Measurements from ENCODE around the gene DLGAP4.

The DLGAP4 gene

DNA sequence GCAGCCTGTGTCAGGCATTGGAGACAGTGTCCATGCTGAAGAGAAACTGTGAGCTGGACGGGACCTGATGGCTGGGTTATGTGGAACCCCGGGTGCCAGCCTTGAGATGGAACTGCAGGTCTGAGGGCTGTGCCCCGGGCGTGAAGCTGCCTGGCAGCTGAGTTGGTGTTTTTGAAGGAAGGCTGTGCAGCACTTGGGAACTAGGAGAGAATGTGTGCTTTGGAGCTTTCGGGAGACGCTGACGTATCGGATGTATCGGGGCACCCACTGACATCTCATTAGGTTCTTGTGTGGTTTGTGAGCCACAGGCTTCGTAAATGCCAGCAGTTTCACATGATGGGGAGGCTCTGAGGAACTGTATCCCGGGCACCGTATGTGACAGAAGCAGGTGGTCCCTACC lies 2.2 kb downstream of the DLGAP4 start:
- DNase-seq = no peak

GRCh38 chr20:36308986-36309385 lies 2.8 kb downstream of the DLGAP4 start:
- no peak for DNase-seq

- no peak for DNase-seq
Observed at GRCh38 chr20:36309643-36310042, 3.5 kb downstream of the DLGAP4 start.

DNA sequence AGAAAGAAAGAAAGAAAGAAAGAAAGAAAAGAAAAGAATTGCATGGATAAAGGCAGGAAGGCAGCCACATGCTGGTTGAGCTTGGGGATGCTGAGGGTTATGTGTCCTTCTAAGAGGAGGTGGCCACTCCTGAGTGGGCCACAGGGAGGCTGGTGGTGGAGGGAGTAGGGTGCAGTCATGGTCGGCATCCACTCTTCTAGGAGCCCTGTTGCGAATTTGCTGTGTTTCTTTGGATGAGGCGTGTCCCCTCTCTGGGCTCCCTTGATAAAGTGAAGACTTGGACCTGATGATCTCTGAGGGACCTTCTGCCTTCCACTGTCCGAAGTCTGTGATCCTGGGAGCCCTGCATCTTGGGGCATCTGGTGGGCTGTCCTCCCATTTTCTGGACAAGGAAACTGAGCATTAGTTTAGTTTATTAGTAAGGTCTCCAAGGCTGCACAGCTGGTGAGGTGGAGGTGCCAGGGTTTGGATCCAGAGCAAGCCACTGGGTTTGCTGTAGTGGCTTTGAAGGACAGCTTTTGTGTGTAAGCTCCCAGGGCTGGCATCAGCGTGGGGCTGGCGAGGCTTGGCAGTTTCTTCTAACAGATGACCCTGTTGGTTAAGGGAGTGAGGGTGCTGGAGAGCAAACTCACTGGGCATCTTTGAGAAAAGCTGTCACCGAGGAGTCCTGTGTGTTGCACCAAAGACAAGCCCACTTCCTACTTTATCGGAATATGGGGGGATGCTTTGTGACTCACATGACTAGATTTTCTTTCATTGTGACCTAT lies 4.3 kb downstream of the DLGAP4 start:
- DNase-seq = no peak

DNA sequence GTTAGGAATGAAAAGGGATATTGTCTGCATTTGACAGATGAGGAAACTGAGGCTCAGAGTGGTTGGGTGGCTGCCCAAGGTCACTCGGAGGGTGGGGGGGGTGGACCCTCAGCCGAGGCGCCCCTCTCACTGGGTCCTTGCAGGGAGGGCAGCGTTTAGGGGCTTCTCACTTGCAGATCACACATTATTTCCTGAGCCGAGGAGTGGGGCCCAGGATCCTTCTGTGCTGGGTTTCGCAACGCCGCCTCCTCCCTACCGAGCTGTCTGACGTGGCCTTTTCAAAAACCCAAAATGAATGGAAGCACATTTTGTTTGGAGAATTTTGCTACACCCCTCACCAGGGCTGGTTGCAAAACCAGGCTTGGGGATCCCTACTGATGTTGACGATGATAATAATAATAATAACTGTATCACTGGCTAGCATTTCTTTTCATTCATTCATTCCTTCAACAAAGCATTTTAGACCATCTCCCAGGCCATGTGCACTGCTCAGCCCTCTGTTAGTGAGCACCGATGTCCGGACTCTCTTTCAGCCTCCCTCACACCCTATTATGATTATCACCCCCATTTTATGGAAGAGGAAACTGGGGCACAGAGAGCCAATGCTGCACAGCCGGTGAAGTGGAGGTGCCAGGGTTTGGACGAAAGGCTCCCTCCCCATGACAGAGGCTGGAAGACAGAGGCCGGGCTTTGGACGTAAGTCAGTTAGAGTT lies 5.2 kb downstream of the DLGAP4 start:
- DNase-seq = no peak

GRCh38 chr20:36311854-36312723 lies 6.0 kb downstream of the DLGAP4 start:
- no peak for DNase-seq

- DNase-seq = no peak
Observed at GRCh38 chr20:36312724-36313441, 6.7 kb downstream of the DLGAP4 start.

GRCh38 chr20:36313476-36313875 lies 7.3 kb downstream of the DLGAP4 start:
- no peak for DNase-seq

- no peak for DNase-seq
Observed at GRCh38 chr20:36313926-36314325, 7.8 kb downstream of the DLGAP4 start.

- DNase-seq = no peak
Observed at GRCh38 chr20:36314734-36315544, 8.8 kb downstream of the DLGAP4 start.

GRCh38 chr20:36315545-36316351 lies 9.6 kb downstream of the DLGAP4 start:
- no peak for DNase-seq

GRCh38 chr20:36317675-36318074 lies 11.5 kb downstream of the DLGAP4 start:
- DNase-seq = no peak

GRCh38 chr20:36318166-36318565 lies 12.0 kb downstream of the DLGAP4 start:
- no peak for DNase-seq

GRCh38 chr20:36319356-36320260 lies 13.5 kb downstream of the DLGAP4 start:
- DNase-seq = no peak

DNA sequence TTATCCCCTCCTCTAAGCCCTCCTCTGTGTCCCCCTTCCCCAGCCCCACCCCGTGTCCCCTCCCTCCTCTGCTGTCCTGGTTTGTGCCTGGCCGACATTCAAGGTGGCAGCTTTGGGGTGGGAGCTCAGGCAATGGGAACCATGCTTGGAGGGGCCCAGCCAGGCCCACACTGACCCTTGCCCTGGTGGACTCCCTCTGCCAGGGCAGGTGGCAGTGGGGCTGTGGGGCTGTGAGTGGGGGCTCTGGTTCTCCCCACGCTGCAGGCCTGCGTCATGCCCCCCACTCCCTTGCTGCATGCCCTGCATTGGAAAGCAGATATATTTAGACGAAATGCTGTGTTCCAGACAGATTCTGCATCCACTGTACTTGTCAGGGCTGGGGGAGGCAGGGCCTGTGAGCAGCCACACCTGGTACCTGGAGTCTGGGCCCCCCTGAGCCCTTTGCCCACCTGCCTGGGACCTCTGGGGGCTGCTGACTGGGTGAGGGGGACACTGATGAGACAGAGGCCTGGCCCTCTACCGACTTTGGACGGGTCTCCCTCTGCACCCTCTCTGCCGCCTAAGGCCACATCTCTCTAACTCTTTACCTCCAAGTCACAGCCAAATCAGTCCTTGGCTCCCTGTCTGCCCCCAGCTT lies 14.2 kb downstream of the DLGAP4 start:
- DNase-seq = no peak

DNA sequence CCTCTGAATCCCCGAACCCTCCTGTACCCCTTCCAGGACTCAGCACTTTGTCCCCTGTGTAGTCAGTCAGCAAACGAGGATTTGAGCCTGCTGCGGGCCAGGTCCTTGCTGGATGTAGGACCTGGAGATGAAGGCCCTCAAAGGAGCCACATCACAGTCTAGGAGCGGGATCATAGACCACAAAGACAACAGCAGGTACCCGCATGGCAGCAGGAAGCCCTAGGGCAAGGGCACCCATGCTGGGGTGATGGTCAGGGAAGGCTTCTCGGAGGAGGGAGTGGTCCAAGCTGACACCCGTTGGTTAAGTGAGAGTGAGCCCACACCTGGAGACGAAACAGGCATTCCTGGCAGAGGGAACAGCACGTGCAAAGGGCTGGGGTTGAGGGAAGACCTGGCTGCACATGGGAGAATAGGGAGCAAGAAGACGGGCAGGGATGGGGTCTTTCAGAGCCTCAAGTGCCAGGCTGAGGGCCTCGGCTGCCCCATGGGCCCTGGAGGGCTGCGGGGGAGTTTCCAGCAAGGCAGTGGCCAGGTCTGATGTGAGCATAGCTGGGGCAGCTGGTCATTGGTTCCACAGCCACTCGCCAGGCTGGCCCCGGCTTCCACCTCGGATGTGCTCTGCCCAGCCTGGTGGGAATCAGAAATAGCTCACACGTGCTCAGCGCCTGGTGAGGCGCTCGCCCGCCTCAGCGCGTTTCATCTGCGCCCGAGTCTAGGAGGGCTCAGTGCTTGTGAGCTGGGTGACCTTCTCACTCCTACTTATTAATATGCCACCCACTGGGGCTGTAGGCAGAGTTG lies 15.0 kb downstream of the DLGAP4 start:
- DNase-seq = no peak

- no peak for DNase-seq
Observed at GRCh38 chr20:36322131-36322530, 16.0 kb downstream of the DLGAP4 start.

- DNase-seq = no peak
Observed at GRCh38 chr20:36330091-36330490, 24.0 kb downstream of the DLGAP4 start.

DNA sequence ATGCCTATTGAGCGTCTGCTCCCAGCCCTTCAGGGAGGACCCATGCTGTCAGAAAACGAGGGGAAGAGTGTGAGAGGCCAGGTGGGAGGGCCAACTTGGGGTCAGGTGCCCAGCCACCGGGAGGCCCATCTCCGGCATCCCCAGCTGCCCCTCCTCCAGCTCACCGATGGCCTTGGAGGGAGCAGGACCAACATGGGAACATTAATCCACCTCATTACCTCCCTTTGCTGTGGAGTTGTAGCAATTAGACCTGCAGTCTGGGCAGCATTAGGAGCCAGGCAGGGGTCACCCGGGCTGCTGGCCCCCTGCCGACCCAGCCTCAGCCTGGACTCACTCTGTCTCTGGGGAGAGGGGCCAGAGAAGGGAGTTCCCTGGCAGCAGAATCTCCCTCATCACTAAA lies 25.1 kb downstream of the DLGAP4 start:
- DNase-seq = no peak

Measured in activated CD4-positive, alpha-beta T cell treated with anti-CD3 and anti-CD28 coated beads, Interleukin-2, amount 50 U/mL, for 4 hours (primary cell).